ENCODE measurements around the gene SLC26A1.

DNA sequence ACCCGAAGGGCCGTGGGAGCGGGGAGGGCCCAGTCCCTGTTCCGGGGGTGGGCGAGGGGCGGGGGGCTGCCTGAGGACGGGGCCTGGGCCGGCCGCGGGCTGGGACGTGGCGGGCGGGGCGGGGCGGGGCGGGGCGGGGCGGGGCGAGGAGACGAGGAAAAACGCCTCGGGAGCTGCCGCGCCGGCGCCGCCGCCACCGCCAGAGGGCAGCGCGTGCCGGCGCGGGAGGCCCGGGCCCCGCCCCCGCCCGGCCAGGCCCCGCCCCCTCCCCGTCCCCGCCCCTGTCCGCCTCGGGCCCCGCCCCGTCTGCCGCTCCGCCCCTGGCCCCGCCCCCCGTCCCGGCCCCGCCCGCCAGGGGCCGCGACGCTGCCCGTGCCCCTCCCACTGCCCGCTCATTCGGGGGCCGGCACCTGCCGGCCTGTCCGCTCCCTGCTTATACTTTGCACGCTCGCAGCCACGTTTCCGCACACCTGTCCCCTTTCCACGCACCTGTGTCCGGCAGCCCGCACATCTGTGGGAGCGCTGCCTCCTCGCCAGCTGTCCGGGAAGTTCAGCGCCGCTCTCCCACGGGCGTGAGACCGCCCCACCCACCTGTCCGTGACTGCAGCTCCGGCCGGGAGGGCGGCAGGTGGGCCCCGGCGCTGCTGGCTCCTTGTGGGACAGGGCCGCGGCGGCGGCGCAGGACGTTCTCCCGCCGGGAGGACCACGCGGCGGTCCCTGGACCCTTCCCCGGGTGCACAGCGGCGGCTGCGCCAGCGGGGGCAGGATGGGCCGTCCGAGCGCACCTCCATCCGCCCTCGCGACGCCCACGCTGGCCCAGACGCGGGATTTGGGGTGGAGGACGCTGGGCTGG, 16.6 kb upstream of the SLC26A1 start:
- TF ChIP-seq, protein P1, sequence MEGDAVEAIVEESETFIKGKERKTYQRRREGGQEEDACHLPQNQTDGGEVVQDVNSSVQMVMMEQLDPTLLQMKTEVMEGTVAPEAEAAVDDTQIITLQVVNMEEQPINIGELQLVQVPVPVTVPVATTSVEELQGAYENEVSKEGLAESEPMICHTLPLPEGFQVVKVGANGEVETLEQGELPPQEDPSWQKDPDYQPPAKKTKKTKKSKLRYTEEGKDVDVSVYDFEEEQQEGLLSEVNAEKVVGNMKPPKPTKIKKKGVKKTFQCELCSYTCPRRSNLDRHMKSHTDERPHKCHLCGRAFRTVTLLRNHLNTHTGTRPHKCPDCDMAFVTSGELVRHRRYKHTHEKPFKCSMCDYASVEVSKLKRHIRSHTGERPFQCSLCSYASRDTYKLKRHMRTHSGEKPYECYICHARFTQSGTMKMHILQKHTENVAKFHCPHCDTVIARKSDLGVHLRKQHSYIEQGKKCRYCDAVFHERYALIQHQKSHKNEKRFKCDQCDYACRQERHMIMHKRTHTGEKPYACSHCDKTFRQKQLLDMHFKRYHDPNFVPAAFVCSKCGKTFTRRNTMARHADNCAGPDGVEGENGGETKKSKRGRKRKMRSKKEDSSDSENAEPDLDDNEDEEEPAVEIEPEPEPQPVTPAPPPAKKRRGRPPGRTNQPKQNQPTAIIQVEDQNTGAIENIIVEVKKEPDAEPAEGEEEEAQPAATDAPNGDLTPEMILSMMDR (IDR thresholded peaks at IDR 0.05) = no peak
- no peak for TF ChIP-seq POLR2A (IDR thresholded peaks at IDR 0.05)

All from lower leg skin (tissue), 3 donors.